CD14-positive monocyte (primary cell): ENCODE data around the gene ERCC3. TPM values are rescaled to one million over a fixed set of nuclear protein-coding genes. Genes with fewer than 3 reads are reported as not detected.

ENCODE experiments used
- DNase-seq, 3 donors: peaks; one replicate each; pipeline ENCODE4 v3.0.0-alpha.2; 2011 to 2022
- H2AFZ ChIP-seq: 2 replicates; pipeline ENCODE4 v1.6.0; 2012; ENCODE audit warnings: mild to moderate bottlenecking, low read depth, low read length, inconsistent platforms; ENCODE audit not compliant: insufficient read depth, poor library complexity, severe bottlenecking
- H3K27ac ChIP-seq, 2 donors: 1 replicate in 1 of 2; 2 replicates in 1 of 2; pipeline ENCODE4 v1.5.1; 2012 to 2013; ENCODE audit warnings: low read length in 2 of 2, control low read depth in 1 of 2, inconsistent platforms in 1 of 2, low read depth in 1 of 2, mild to moderate bottlenecking in 1 of 2
- H3K27me3 ChIP-seq, 2 donors: one replicate each; pipeline versions ENCODE4 v1.6.0 to v1.6.1; 2011 to 2013; ENCODE audit warnings: low read length in 2 of 2; ENCODE audit not compliant: control insufficient read depth in 2 of 2, insufficient read depth in 2 of 2
- H3K36me3 ChIP-seq, 2 donors: replicated peaks in 1 of 2; 1 replicate in 1 of 2; 2 replicates in 1 of 2; pipeline versions ENCODE4 v1.5.1 to v1.6.1; 2012 to 2013; ENCODE audit warnings: low read length in 2 of 2, control low read depth in 1 of 2, inconsistent platforms in 1 of 2, mild to moderate bottlenecking in 1 of 2; ENCODE audit not compliant: insufficient read depth in 2 of 2, control insufficient read depth in 1 of 2
- H3K4me1 ChIP-seq, 2 donors: 1 replicate in 1 of 2; 2 replicates in 1 of 2; pipeline versions ENCODE4 v1.5.1 to v1.6.1; 2012 to 2013; ENCODE audit warnings: low read length in 2 of 2, control low read depth in 1 of 2, inconsistent platforms in 1 of 2, mild to moderate bottlenecking in 1 of 2, moderate library complexity in 1 of 2; ENCODE audit not compliant: insufficient read depth in 2 of 2, control insufficient read depth in 1 of 2
- H3K4me2 ChIP-seq: replicated peaks from 2 replicates; pipeline ENCODE3; 2012; ENCODE audit warnings: low read length, moderate library complexity, mild to moderate bottlenecking; ENCODE audit not compliant: poor library complexity, severe bottlenecking; ENCODE audit errors: extremely low read depth
- H3K4me3 ChIP-seq, 3 experiments: fragments of 200-600 bp in 1 of 3; sonication (generic) in 1 of 3; replicated peaks in 1 of 3; 1 replicate in 2 of 3; 2 replicates in 1 of 3; pipeline ENCODE4 v1.5.1; 2011 to 2013; ENCODE audit warnings: low read length in 3 of 3, mild to moderate bottlenecking in 3 of 3, control low read depth in 2 of 3, low read depth in 2 of 3, inconsistent platforms in 1 of 3, moderate library complexity in 1 of 3
- H3K79me2 ChIP-seq: 2 replicates; pipeline ENCODE4 v1.6.0; 2012; ENCODE audit warnings: mild to moderate bottlenecking, control low read depth, inconsistent platforms, low read length, moderate library complexity; ENCODE audit not compliant: insufficient read depth
- H3K9ac ChIP-seq: 2 replicates; pipeline ENCODE4 v1.6.0; 2017; ENCODE audit warnings: low read length, mild to moderate bottlenecking; ENCODE audit not compliant: insufficient read depth, poor library complexity, severe bottlenecking
- H3K9me3 ChIP-seq, 2 donors: replicated peaks in 1 of 2; 1 replicate in 1 of 2; 2 replicates in 1 of 2; pipeline versions ENCODE4 v1.5.1 to v1.6.1; 2012 to 2013; ENCODE audit warnings: low read length in 2 of 2, control low read depth in 1 of 2; ENCODE audit not compliant: control insufficient read depth in 1 of 2, insufficient read depth in 1 of 2
- H4K20me1 ChIP-seq: 2 replicates; pipeline ENCODE4 v1.6.0; 2012; ENCODE audit warnings: mild to moderate bottlenecking, low read length, control low read depth, moderate library complexity; ENCODE audit not compliant: insufficient read depth
- H3K27ac Mint-ChIP-seq, 7 donors: one replicate each; pipeline ENCODE4 v1.8.0; 2020; ENCODE audit warnings: mild to moderate bottlenecking in 7 of 7, mixed read lengths in 7 of 7, moderate library complexity in 6 of 7, inconsistent platforms in 2 of 7
- H3K27me3 Mint-ChIP-seq, 3 donors: one replicate each; pipeline ENCODE4 v1.8.0; 2021 to 2022; ENCODE audit warnings: low read depth in 3 of 3, mild to moderate bottlenecking in 3 of 3, mixed read lengths in 3 of 3, moderate library complexity in 3 of 3, inconsistent platforms in 1 of 3
- H3K36me3 Mint-ChIP-seq, 2 donors: one replicate each; pipeline ENCODE4 v1.8.0; 2020; ENCODE audit warnings: mixed read lengths in 2 of 2, inconsistent platforms in 1 of 2, mild to moderate bottlenecking in 1 of 2
- H3K4me1 Mint-ChIP-seq: one replicate; pipeline ENCODE4 v1.8.0; 2020; ENCODE audit warnings: mild to moderate bottlenecking, mixed read lengths
- H3K4me3 Mint-ChIP-seq, 2 donors: one replicate each; pipeline ENCODE4 v1.8.0; 2020; ENCODE audit warnings: mild to moderate bottlenecking in 2 of 2, mixed read lengths in 2 of 2, moderate library complexity in 1 of 2
- H3K9me3 Mint-ChIP-seq, 7 donors: one replicate each; pipeline ENCODE4 v1.8.0; 2020 to 2022; ENCODE audit warnings: mixed read lengths in 7 of 7, mild to moderate bottlenecking in 6 of 7, moderate library complexity in 6 of 7, inconsistent platforms in 2 of 7
- WGBS: methylation state at CpG from one replicate; pipeline ENCODE4 v1.1.5; 2013; ENCODE audit warnings: missing lambda C conversion rate; ENCODE audit not compliant: insufficient coverage; 5-methylcytosine and 5-hydroxymethylcytosine counted together
- intact Hi-C, 2 donors: fragments of 100-400 bp; cut with micrococcal nuclease; formaldehyde crosslinking; loops; one replicate each; pipeline versions ENCODE4 v1.15.0 to v1.15.1; 2023
- polyA plus RNA-seq, 3 donors: library from polyadenylated mRNA; depleted of rRNA in 1 of 3; unstranded in 2 of 3; stranded (reverse) in 1 of 3; fragments of 300-500 nt in 2 of 3; fragments of >200 nt in 1 of 3; fragmentation: Illumina TruSeq in 2 of 3; gene quantifications; 1 replicate in 2 of 3; 2 replicates in 1 of 3; pipeline ENCODE4 v1.2.3, GENCODE V29; 2012 to 2021
- TF ChIP-seq, protein P1 (sequence below): fragments of 200-600 bp; IDR thresholded peaks from one replicate; pipeline ENCODE4 v1.8.0; 2022; ENCODE audit warnings: antibody characterized with exemption, mild to moderate bottlenecking

The ERCC3 gene
- polyA plus RNA-seq, 3 donors = 13.2 to 49.7 (median 16.9) TPM

DNA sequence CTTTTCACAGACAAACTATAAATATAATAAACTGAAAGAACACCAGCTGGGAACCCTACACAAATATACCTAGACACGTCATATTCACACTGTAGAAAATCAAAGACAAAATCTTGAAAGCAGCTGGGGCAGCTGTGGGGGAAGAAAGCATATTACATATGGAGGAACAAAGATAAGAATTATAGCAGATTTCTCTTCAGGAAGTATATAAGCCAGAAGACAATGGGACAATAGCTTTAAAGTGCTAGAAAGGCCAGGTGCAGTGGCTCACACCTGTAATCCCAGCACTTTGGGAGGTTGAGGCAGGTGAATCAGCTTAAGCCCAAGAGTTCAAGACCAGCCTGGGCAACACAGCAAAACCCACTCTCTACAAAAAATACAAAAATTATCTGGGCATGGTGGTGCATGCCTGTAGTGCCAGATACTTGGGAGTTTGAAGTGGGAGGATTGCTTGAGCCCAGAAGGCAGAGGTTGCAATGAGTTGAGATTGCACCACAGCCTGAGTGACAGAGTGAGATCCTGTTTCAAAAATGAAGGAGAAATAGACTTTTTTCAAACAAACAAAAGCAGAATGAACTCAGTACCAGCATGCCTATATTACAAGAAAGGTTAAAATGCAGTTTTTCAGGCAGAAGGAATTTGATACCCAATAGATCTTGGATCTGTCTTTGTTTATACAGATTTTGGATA lies 26.8 kb upstream of the ERCC3 start:
- Histone ChIP-seq H3K9me3 (peaks cover 0 to 3% of the 10 kb centered on the region in 2 donors), H3K79me2 (peaks cover 6% of the 10 kb centered on the region), H3K4me2 (no peak overlapping the region), H3K9ac (no peak overlapping the region), H3K4me3 (no peak overlapping the region), H4K20me1 (peaks cover 37% of the 10 kb centered on the region), H3K27ac (no peak overlapping the region), H3K27me3 (no peaks in the 10 kb centered on the region), H3K4me1 (no peaks in the 10 kb centered on the region), H3K36me3 (peaks cover 90 to 100% of the 10 kb centered on the region in 2 donors), H2AFZ (no peak overlapping the region)
- Mint-ChIP-seq H3K9me3 (peaks cover 0 to 3% (median 0%) of the 10 kb centered on the region in 7 donors), H3K4me1 (no peaks in the 10 kb centered on the region), H3K27ac (peak overlapping the region in 3 of 7 donors; percentile 29 to 49 (median 30)), H3K36me3 (peaks cover 71 to 85% of the 10 kb centered on the region in 2 donors), H3K4me3 (no peak overlapping the region), H3K27me3 (no peaks in the 10 kb centered on the region)
- DNase-seq = no peak
- intact Hi-C loops = loop anchor here in 1 of 2 donors (10.0 kb wide), 1 partner anchor 164 kb away; no protein-coding TSS in a partner anchor
- WGBS = no CpG with 5 or more reads among the region's 1 CpG
- TF ChIP-seq, protein P1, sequence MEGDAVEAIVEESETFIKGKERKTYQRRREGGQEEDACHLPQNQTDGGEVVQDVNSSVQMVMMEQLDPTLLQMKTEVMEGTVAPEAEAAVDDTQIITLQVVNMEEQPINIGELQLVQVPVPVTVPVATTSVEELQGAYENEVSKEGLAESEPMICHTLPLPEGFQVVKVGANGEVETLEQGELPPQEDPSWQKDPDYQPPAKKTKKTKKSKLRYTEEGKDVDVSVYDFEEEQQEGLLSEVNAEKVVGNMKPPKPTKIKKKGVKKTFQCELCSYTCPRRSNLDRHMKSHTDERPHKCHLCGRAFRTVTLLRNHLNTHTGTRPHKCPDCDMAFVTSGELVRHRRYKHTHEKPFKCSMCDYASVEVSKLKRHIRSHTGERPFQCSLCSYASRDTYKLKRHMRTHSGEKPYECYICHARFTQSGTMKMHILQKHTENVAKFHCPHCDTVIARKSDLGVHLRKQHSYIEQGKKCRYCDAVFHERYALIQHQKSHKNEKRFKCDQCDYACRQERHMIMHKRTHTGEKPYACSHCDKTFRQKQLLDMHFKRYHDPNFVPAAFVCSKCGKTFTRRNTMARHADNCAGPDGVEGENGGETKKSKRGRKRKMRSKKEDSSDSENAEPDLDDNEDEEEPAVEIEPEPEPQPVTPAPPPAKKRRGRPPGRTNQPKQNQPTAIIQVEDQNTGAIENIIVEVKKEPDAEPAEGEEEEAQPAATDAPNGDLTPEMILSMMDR = no peak

DNA sequence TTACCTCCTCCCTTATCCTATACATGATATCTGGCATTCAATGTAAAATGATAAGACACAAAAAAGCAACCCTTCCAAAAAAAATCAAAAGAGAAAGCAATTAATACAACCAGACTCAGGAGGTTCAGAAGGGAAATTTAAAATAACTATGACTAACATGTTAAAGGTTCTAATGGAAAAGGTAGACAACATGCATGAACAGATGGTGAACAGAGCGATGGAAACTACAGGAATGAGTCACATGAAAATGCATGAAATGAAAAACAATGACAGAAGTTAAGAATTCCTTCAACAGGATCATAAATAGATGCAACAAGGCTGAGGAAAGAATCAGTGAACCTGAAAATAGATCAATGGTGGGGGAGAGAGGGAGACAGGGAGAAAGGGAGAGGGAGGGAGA lies 26.1 kb upstream of the ERCC3 start:
- peaks cover 72 to 86% of the 10 kb centered on the region in 2 donors for H3K36me3 Mint-ChIP-seq
- Histone ChIP-seq H3K4me3 (no peak overlapping the region), H3K27ac (peak overlapping the region in 1 of 2 donors; percentile 1), H4K20me1 (peaks cover 35% of the 10 kb centered on the region), H3K4me2 (no peak overlapping the region), H3K4me1 (no peaks in the 10 kb centered on the region), H3K27me3 (no peaks in the 10 kb centered on the region), H3K79me2 (peaks cover 6% of the 10 kb centered on the region), H3K36me3 (peaks cover 90 to 100% of the 10 kb centered on the region in 2 donors), H3K9me3 (peaks cover 0 to 3% of the 10 kb centered on the region in 2 donors), H2AFZ (no peak overlapping the region), H3K9ac (no peak overlapping the region)
- TF ChIP-seq, protein P1 = no peak
- no peaks in the 10 kb centered on the region for H3K27me3 Mint-ChIP-seq
- no CpG with 5 or more reads among the region's 1 CpG for WGBS
- H3K4me3 Mint-ChIP-seq = no peak overlapping the region
- intact Hi-C loops = loop anchor here in 1 of 2 donors (10.0 kb wide), 1 partner anchor 165 kb away; no protein-coding TSS in a partner anchor
- H3K4me1 Mint-ChIP-seq = no peaks in the 10 kb centered on the region
- H3K27ac Mint-ChIP-seq = peak overlapping the region in 5 of 7 donors; percentile 1 to 62 (median 29)
- no peak for DNase-seq
- H3K9me3 Mint-ChIP-seq = peaks cover 0 to 3% (median 0%) of the 10 kb centered on the region in 7 donors
